ENCODE data around the gene GPC6. TPM values are rescaled to one million over a fixed set of nuclear protein-coding genes. Genes with fewer than 3 reads are reported as not detected.

The GPC6 gene
- total RNA-seq, 1 experiment from 2014 or later = 0.22 TPM

GRCh38 chr13:93942016-93942415, 715.4 kb downstream of the GPC6 start:
- H3K27ac ChIP-seq (ENCODE audit: low read depth, low read length) = no peak overlapping the region
- H3K4me2 ChIP-seq (ENCODE audit: low read length) = no peak overlapping the region
- BruUV-seq (replicated peaks) = no TSS peak
- no peak for ATAC-seq
- ChIA-PET CTCF (no interaction called here), POLR2A (no interaction called here), RAD21 (ENCODE audit: low non-redundant PET in 1 of 2, low total read pairs in 2 of 2, uncharacterized antibody in 2 of 2, unreplicated experiment in 2 of 2) (no interaction called here)
- no peaks in the 10 kb centered on the region for H3K36me3 ChIP-seq (ENCODE audit: control insufficient read depth in 1 of 2, insufficient read depth in 2 of 2, low read length in 2 of 2)
- no peaks in the 10 kb centered on the region for H3K79me2 ChIP-seq (ENCODE audit: insufficient read depth, low read length)
- H3K4me3 ChIP-seq (replicated peaks in 1 of 2; ENCODE audit: low read depth in 1 of 2, low read length in 2 of 2) = no peak overlapping the region
- no peak overlapping the region for H3K9ac ChIP-seq (ENCODE audit: low read length)
- H3K27me3 ChIP-seq (ENCODE audit: insufficient read depth, low read length) = no peaks in the 10 kb centered on the region
- H3K9me2 ChIP-seq (ENCODE audit: insufficient read depth) = no peaks in the 10 kb centered on the region
- no peak for DNase-seq (ENCODE audit: low read depth, low spot score)
- H3K4me1 ChIP-seq (ENCODE audit: control insufficient read depth in 1 of 2, insufficient read depth in 2 of 2, low read length in 2 of 2) = no peaks in the 10 kb centered on the region
- TF ChIP-seq YY1 (IDR thresholded peaks at IDR 0.05; ENCODE audit: extremely low read depth, insufficient replicate concordance, low read depth, low read length) (no peak), CBX3 (IDR thresholded peaks at IDR 0.05; ENCODE audit: low read depth) (no peak), CEBPB (IDR thresholded peaks at IDR 0.05; ENCODE audit: low read depth) (no peak), SIN3A (IDR thresholded peaks at IDR 0.05; ENCODE audit: low read depth) (no peak), EGR1 (IDR thresholded peaks at IDR 0.05; ENCODE audit: low read depth) (no peak), JUND (IDR thresholded peaks at IDR 0.05) (no peak), EZH2 (IDR thresholded peaks at IDR 0.05) (no peak), POLR2A (IDR thresholded peaks at IDR 0.05; ENCODE audit: borderline replicate concordance, extremely low read depth, insufficient read depth, insufficient read length) (no peak)
- TF ChIP-seq, protein P1, sequence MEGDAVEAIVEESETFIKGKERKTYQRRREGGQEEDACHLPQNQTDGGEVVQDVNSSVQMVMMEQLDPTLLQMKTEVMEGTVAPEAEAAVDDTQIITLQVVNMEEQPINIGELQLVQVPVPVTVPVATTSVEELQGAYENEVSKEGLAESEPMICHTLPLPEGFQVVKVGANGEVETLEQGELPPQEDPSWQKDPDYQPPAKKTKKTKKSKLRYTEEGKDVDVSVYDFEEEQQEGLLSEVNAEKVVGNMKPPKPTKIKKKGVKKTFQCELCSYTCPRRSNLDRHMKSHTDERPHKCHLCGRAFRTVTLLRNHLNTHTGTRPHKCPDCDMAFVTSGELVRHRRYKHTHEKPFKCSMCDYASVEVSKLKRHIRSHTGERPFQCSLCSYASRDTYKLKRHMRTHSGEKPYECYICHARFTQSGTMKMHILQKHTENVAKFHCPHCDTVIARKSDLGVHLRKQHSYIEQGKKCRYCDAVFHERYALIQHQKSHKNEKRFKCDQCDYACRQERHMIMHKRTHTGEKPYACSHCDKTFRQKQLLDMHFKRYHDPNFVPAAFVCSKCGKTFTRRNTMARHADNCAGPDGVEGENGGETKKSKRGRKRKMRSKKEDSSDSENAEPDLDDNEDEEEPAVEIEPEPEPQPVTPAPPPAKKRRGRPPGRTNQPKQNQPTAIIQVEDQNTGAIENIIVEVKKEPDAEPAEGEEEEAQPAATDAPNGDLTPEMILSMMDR (IDR thresholded peaks at IDR 0.05 in 2 of 3, conservative IDR thresholded peaks at IDR 0.05 in 1 of 3; ENCODE audit: borderline replicate concordance in 1 of 3, insufficient read depth in 1 of 3, low read depth in 2 of 3, low read length in 2 of 3) = no peak
- H4K20me1 ChIP-seq (ENCODE audit: insufficient read depth) = no peaks in the 10 kb centered on the region
- intact Hi-C loops (cut with micrococcal nuclease) = no loop called here
- no peak overlapping the region for H2AFZ ChIP-seq (ENCODE audit: low read depth, low read length, poor library complexity, severe bottlenecking)
- H3K9me3 ChIP-seq (ENCODE audit: control insufficient read depth in 1 of 2, insufficient read depth in 1 of 2, low read depth in 1 of 2, low read length in 2 of 2) = peaks cover 5 to 22% of the 10 kb centered on the region in 2 experiments; a peak in 2 of 4 replicates

- H3K4me1 ChIP-seq (ENCODE audit: control insufficient read depth in 1 of 2, insufficient read depth in 2 of 2, low read length in 2 of 2) = no peaks in the 10 kb centered on the region
- intact Hi-C loops (cut with micrococcal nuclease) = no loop called here
- H3K79me2 ChIP-seq (ENCODE audit: insufficient read depth, low read length) = no peaks in the 10 kb centered on the region
- H4K20me1 ChIP-seq (ENCODE audit: insufficient read depth) = no peaks in the 10 kb centered on the region
- no peaks in the 10 kb centered on the region for H3K36me3 ChIP-seq (ENCODE audit: control insufficient read depth in 1 of 2, insufficient read depth in 2 of 2, low read length in 2 of 2)
- no peak overlapping the region for H3K4me3 ChIP-seq (replicated peaks in 1 of 2; ENCODE audit: low read depth in 1 of 2, low read length in 2 of 2)
- ATAC-seq (no peak), DNase-seq (ENCODE audit: low read depth, low spot score) (no peak)
- no peak overlapping the region for H3K4me2 ChIP-seq (ENCODE audit: low read length)
- ChIA-PET POLR2A (no interaction called here), CTCF (no interaction called here), RAD21 (ENCODE audit: low non-redundant PET in 1 of 2, low total read pairs in 2 of 2, uncharacterized antibody in 2 of 2, unreplicated experiment in 2 of 2) (no interaction called here)
- H3K9ac ChIP-seq (ENCODE audit: low read length) = no peak overlapping the region
- H3K9me3 ChIP-seq (ENCODE audit: control insufficient read depth in 1 of 2, insufficient read depth in 1 of 2, low read depth in 1 of 2, low read length in 2 of 2) = peaks cover 9 to 22% of the 10 kb centered on the region in 2 experiments; a peak in 2 of 4 replicates
- no peak overlapping the region for H2AFZ ChIP-seq (ENCODE audit: low read depth, low read length, poor library complexity, severe bottlenecking)
- TF ChIP-seq, protein P1 (IDR thresholded peaks at IDR 0.05 in 2 of 3, conservative IDR thresholded peaks at IDR 0.05 in 1 of 3; ENCODE audit: borderline replicate concordance in 1 of 3, insufficient read depth in 1 of 3, low read depth in 2 of 3, low read length in 2 of 3) = no peak
- TF ChIP-seq ZBTB33 (IDR thresholded peaks at IDR 0.05; ENCODE audit: extremely low read depth, insufficient replicate concordance, low read length) = no peak
- TF ChIP-seq CBX3 (IDR thresholded peaks at IDR 0.05; ENCODE audit: low read depth) = no peak
- TF ChIP-seq EZH2phosphoT487 (IDR thresholded peaks at IDR 0.05; ENCODE audit: borderline replicate concordance) = no peak
- H3K27me3 ChIP-seq (ENCODE audit: insufficient read depth, low read length) = no peaks in the 10 kb centered on the region
- no TSS peak for BruUV-seq (replicated peaks)
- H3K27ac ChIP-seq (ENCODE audit: low read depth, low read length) = no peak overlapping the region
- no peaks in the 10 kb centered on the region for H3K9me2 ChIP-seq (ENCODE audit: insufficient read depth)
These were observed 719.0 kb downstream of the GPC6 start for GRCh38 chr13:93945621-93946020.
